Measurements from ENCODE around the gene IL4. TPM values are rescaled to one million over a fixed set of nuclear protein-coding genes. Genes with fewer than 3 reads are reported as not detected.

IL4 gene
- total and polyA plus RNA-seq, 8 donors, result not detected

GRCh38 chr5:132662004-132662401, 11.8 kb upstream of the IL4 start:
- H3K4me1 ChIP-seq, result no peaks in the 10 kb centered on the region
- no peak for FAIRE-seq
- intact Hi-C loops (cut with DNase I), result no loop called here
- DNase-seq, result no peak
- TF ChIP-seq CTCF (IDR thresholded peaks at IDR 0.05), result no peak
- no peaks in the 10 kb centered on the region for H3K36me3 ChIP-seq
- H3K27ac ChIP-seq, result no peak overlapping the region
- no peaks in the 10 kb centered on the region for H3K9me3 ChIP-seq
- H3K4me3 ChIP-seq, result no peak overlapping the region
- ATAC-seq, result no peak
- H3K27me3 ChIP-seq, result no peaks in the 10 kb centered on the region
- 88 to 92% methylated on average over 9 of the region's 9 CpGs for WGBS, 2 donors

DNA sequence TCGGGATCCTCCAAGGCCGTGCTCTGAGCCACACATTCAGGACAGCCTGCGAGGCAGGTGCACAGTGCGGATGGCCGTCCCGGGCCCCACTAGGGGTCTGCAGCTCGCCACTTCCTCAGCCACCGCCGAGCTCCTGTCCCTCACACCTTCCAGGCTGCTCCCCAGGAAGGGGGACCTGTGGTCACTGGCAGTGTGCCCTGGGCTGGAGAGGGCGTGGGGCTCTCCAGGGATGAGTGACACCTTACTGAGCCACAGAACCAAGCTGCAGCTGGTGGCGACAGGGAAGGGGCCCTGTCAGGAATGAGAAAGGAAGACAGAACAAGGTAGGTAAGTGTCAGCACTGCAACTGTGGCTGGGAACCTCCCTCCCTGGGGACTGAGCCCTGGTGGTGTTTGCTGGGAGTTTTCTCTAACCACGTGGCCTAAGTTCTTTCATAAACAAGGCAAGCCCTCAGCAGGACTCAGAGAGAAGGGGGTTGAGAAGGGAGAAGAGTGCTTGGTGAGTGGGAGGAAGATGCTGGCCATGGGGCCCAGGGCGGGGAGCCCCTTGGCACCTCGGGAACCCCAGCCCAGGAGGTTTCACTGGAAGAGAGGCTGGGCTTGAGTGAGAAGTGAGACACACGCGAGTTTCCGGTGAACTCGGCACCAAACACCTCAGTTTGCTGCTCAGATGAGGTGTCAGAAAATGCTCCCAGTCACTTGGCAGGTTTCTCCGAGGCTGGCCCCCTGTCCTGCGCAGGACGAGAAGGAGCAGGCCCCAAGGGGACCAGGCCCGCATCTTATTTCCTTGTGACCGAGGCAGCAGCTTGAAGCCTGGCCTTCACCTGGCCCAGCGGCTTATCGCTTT, 10.6 kb upstream of the IL4 start:
- TF ChIP-seq CTCF (IDR thresholded peaks at IDR 0.05), result no peak
- DNase-seq (no peak), ATAC-seq (peak in 1 of 4 donors; percentile 17), FAIRE-seq (no peak)
- Histone ChIP-seq H3K27me3 (no peaks in the 10 kb centered on the region), H3K4me3 (no peak overlapping the region), H3K27ac (no peak overlapping the region), H3K36me3 (no peaks in the 10 kb centered on the region), H3K9me3 (no peaks in the 10 kb centered on the region), H3K4me1 (no peaks in the 10 kb centered on the region)
- 72% methylated on average over 25 of the region's 25 CpGs for WGBS, 2 donors
- intact Hi-C loops (cut with DNase I), result no loop called here

GRCh38 chr5:132663771-132664695, 9.8 kb upstream of the IL4 start:
- H3K9me3 ChIP-seq, result no peaks in the 10 kb centered on the region
- 85% methylated on average over 13 of the region's 13 CpGs for WGBS, 2 donors
- ATAC-seq (no peak), DNase-seq (no peak), FAIRE-seq (no peak)
- no peak for TF ChIP-seq CTCF (IDR thresholded peaks at IDR 0.05)
- H3K4me3 ChIP-seq, result no peak overlapping the region
- no peaks in the 10 kb centered on the region for H3K4me1 ChIP-seq
- H3K27ac ChIP-seq, result no peak overlapping the region
- intact Hi-C loops (cut with DNase I), result no loop called here
- no peaks in the 10 kb centered on the region for H3K27me3 ChIP-seq
- no peaks in the 10 kb centered on the region for H3K36me3 ChIP-seq

- DNase-seq, result no peak
- ATAC-seq, result no peak
- H3K27me3 ChIP-seq, result no peaks in the 10 kb centered on the region
- H3K4me1 ChIP-seq, result no peaks in the 10 kb centered on the region
- no peak for TF ChIP-seq CTCF (IDR thresholded peaks at IDR 0.05)
- no peak overlapping the region for H3K4me3 ChIP-seq
- 94 to 97% methylated on average over 9 of the region's 9 CpGs for WGBS, 2 donors
- intact Hi-C loops (cut with DNase I), result no loop called here
- no peaks in the 10 kb centered on the region for H3K9me3 ChIP-seq
- no peak overlapping the region for H3K27ac ChIP-seq
- H3K36me3 ChIP-seq, result no peaks in the 10 kb centered on the region
- FAIRE-seq, result no peak
Observed at GRCh38 chr5:132664696-132665209, 9.0 kb upstream of the IL4 start.

Data from pancreas (tissue), 10 donors.